ENCODE results near the gene NT5DC4. TPM values are rescaled to one million over a fixed set of nuclear protein-coding genes. Genes with fewer than 3 reads are reported as not detected.

Gene NT5DC4
- total RNA-seq, 2 donors from 2014 or later = not detected

- TF ChIP-seq CTCF (IDR thresholded peaks at IDR 0.05) = no peak
- no peaks in the 10 kb centered on the region for H3K9me3 ChIP-seq
- H3K4me3 ChIP-seq = no peak overlapping the region
- DNase-seq = no peak
- no peaks in the 10 kb centered on the region for H3K4me1 ChIP-seq
- H3K27ac ChIP-seq = no peak overlapping the region
- intact Hi-C loops (cut with DNase I) = no loop called here
- H3K9ac ChIP-seq (ENCODE audit: low read depth in 2 of 2, low read length in 2 of 2) = no peak overlapping the region
- no peaks in the 10 kb centered on the region for H3K27me3 ChIP-seq
- H3K36me3 ChIP-seq = no peaks in the 10 kb centered on the region
These were observed 1.2 kb downstream of the NT5DC4 start for GRCh38 chr2:112721819-112722522.

GRCh38 chr2:112722816-112723546, 2.2 kb downstream of the NT5DC4 start:
- Histone ChIP-seq H3K4me3 (no peak overlapping the region), H3K27me3 (no peaks in the 10 kb centered on the region), H3K9me3 (no peaks in the 10 kb centered on the region), H3K4me1 (no peaks in the 10 kb centered on the region), H3K36me3 (no peaks in the 10 kb centered on the region), H3K27ac (no peak overlapping the region), H3K9ac (ENCODE audit: low read depth in 2 of 2, low read length in 2 of 2) (no peak overlapping the region)
- no peak for TF ChIP-seq CTCF (IDR thresholded peaks at IDR 0.05)
- DNase-seq = no peak
- intact Hi-C loops (cut with DNase I) = no loop called here

- no peak for TF ChIP-seq CTCF (IDR thresholded peaks at IDR 0.05)
- no peaks in the 10 kb centered on the region for H3K36me3 ChIP-seq
- intact Hi-C loops (cut with DNase I) = no loop called here
These were observed 2.7 kb downstream of the NT5DC4 start for GRCh38 chr2:112723547-112723940.

GRCh38 chr2:112723995-112724394, 3.2 kb downstream of the NT5DC4 start:
- intact Hi-C loops (cut with DNase I) = no loop called here

More at GRCh38 chr2:112723547-112723940, 2.7 kb downstream of the NT5DC4 start:
- no peaks in the 10 kb centered on the region for H3K27me3 ChIP-seq
- H3K27ac ChIP-seq = no peak overlapping the region
- H3K4me1 ChIP-seq = no peaks in the 10 kb centered on the region
- DNase-seq = no peak
- no peaks in the 10 kb centered on the region for H3K9me3 ChIP-seq
- no peak overlapping the region for H3K9ac ChIP-seq (ENCODE audit: low read depth in 2 of 2, low read length in 2 of 2)
- no peak overlapping the region for H3K4me3 ChIP-seq

More at GRCh38 chr2:112723995-112724394, 3.2 kb downstream of the NT5DC4 start:
- Histone ChIP-seq H3K27me3 (no peaks in the 10 kb centered on the region), H3K36me3 (no peaks in the 10 kb centered on the region), H3K4me3 (no peak overlapping the region), H3K27ac (no peak overlapping the region), H3K9ac (ENCODE audit: low read depth in 2 of 2, low read length in 2 of 2) (no peak overlapping the region), H3K9me3 (no peaks in the 10 kb centered on the region), H3K4me1 (no peaks in the 10 kb centered on the region)
- TF ChIP-seq CTCF (IDR thresholded peaks at IDR 0.05) = no peak
- no peak for DNase-seq

Data from colonic mucosa (tissue), 4 donors.